ENCODE results near the gene GJA3.

GJA3 gene

DNA sequence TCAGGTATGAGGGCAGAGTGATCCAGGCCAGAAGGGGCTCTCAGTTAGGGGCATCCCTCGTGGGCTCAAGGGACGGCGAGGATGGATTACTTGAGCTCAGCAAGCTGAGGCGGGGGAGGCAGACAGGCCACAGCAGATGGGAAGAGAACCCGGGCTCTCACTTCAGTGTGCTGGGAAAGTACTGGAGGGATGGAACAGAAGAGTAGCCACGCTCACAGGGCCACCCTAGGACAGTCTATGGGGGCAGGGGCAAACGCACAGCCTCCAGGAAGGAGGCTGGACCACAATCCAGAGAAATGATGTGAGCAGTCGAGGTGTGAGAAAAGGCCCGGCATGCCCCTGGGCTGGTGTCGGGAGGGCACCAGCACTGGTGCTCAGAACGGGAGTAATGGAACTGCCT lies 9.2 kb downstream of the GJA3 start:
- no peak overlapping the region for H3K27ac ChIP-seq
- TF ChIP-seq, protein P1, sequence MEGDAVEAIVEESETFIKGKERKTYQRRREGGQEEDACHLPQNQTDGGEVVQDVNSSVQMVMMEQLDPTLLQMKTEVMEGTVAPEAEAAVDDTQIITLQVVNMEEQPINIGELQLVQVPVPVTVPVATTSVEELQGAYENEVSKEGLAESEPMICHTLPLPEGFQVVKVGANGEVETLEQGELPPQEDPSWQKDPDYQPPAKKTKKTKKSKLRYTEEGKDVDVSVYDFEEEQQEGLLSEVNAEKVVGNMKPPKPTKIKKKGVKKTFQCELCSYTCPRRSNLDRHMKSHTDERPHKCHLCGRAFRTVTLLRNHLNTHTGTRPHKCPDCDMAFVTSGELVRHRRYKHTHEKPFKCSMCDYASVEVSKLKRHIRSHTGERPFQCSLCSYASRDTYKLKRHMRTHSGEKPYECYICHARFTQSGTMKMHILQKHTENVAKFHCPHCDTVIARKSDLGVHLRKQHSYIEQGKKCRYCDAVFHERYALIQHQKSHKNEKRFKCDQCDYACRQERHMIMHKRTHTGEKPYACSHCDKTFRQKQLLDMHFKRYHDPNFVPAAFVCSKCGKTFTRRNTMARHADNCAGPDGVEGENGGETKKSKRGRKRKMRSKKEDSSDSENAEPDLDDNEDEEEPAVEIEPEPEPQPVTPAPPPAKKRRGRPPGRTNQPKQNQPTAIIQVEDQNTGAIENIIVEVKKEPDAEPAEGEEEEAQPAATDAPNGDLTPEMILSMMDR (IDR thresholded peaks at IDR 0.05) = no peak
- no peaks in the 10 kb centered on the region for H3K36me3 ChIP-seq
- peaks cover 82% of the 10 kb centered on the region for H3K27me3 ChIP-seq
- no peaks in the 10 kb centered on the region for H3K4me1 ChIP-seq (ENCODE audit: control insufficient read depth in 1 of 2, insufficient read depth in 1 of 2, low read depth in 1 of 2, low read length in 1 of 2)
- no peak overlapping the region for H3K4me3 ChIP-seq (ENCODE audit: low read depth in 1 of 2, low read length in 1 of 2)
- no peaks in the 10 kb centered on the region for H3K9me3 ChIP-seq

DNA sequence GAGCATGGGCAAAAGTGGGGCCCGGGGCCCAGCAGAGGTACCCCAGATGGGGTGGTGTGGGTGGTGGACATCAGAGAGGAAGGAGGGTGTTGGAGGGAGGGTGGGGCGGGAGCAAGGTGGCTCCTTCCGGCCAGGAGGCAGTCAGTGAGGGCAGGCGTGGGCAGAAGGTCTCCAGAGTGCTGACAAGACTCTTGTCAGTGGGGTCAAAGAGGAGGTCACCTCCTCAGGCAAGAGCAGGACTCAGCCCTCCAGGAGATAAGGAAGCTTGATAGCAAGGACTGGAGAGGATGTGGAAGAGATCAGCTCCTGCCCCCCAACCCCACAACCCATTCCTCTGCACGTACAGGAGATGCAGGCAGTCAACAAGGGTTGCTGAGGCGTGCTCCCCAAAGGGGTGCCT lies 9.8 kb downstream of the GJA3 start:
- TF ChIP-seq, protein P1 (IDR thresholded peaks at IDR 0.05) = no peak
- Histone ChIP-seq H3K4me3 (ENCODE audit: low read depth in 1 of 2, low read length in 1 of 2) (no peak overlapping the region), H3K9me3 (no peaks in the 10 kb centered on the region), H3K36me3 (no peaks in the 10 kb centered on the region), H3K27me3 (peaks cover 82% of the 10 kb centered on the region), H3K27ac (no peak overlapping the region), H3K4me1 (ENCODE audit: control insufficient read depth in 1 of 2, insufficient read depth in 1 of 2, low read depth in 1 of 2, low read length in 1 of 2) (no peaks in the 10 kb centered on the region)

DNA sequence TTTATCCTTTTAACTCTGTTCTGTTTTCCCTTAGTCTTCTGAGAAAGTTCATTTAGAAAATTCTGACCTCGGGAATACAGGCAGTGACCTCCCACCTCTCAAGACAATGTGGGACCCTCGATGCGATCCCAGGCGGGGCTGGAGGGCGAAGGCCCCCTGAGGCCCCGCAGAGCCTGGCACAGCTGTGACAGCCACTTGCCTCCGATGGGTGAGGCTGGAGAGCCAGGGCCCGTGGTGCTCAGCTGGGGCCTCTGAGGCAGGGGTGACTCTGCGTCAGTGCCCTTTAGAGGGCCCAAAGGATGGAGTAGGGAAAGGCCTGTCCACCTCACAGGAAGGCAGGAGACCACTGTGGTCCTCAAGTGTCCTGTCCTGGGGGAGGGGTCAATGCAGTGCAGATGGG lies 10.3 kb downstream of the GJA3 start:
- TF ChIP-seq, protein P1 (IDR thresholded peaks at IDR 0.05) = no peak
- no peaks in the 10 kb centered on the region for H3K36me3 ChIP-seq
- peaks cover 82% of the 10 kb centered on the region for H3K27me3 ChIP-seq
- H3K4me1 ChIP-seq (ENCODE audit: control insufficient read depth in 1 of 2, insufficient read depth in 1 of 2, low read depth in 1 of 2, low read length in 1 of 2) = no peaks in the 10 kb centered on the region
- H3K4me3 ChIP-seq (ENCODE audit: low read depth in 1 of 2, low read length in 1 of 2) = no peak overlapping the region
- no peak overlapping the region for H3K27ac ChIP-seq
- no peaks in the 10 kb centered on the region for H3K9me3 ChIP-seq

DNA sequence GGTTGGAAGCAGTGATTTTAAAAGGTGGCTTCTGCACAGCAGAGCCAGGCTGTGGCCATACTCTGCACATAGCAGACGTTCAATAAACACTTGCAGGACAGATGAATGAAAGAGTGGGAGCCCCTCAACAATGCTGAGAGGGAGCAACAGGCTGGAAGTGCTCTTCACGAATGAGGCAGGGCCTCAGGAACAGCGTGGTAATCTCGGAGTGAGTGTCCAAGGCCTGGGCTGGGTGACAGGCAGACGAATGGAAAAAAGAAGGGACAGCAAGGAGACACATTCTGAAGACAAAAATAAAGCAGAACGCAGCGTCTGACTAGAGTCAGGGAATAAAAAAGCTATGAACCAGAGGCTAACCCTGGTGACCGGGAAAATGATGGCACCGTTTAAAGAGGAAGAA lies 11.1 kb downstream of the GJA3 start:
- H3K9me3 ChIP-seq = no peaks in the 10 kb centered on the region
- H3K36me3 ChIP-seq = no peaks in the 10 kb centered on the region
- no peaks in the 10 kb centered on the region for H3K4me1 ChIP-seq (ENCODE audit: control insufficient read depth in 1 of 2, insufficient read depth in 1 of 2, low read depth in 1 of 2, low read length in 1 of 2)
- TF ChIP-seq, protein P1 (IDR thresholded peaks at IDR 0.05) = no peak
- H3K27me3 ChIP-seq = peaks cover 80% of the 10 kb centered on the region
- H3K4me3 ChIP-seq (ENCODE audit: low read depth in 1 of 2, low read length in 1 of 2) = no peak overlapping the region
- no peak overlapping the region for H3K27ac ChIP-seq

DNA sequence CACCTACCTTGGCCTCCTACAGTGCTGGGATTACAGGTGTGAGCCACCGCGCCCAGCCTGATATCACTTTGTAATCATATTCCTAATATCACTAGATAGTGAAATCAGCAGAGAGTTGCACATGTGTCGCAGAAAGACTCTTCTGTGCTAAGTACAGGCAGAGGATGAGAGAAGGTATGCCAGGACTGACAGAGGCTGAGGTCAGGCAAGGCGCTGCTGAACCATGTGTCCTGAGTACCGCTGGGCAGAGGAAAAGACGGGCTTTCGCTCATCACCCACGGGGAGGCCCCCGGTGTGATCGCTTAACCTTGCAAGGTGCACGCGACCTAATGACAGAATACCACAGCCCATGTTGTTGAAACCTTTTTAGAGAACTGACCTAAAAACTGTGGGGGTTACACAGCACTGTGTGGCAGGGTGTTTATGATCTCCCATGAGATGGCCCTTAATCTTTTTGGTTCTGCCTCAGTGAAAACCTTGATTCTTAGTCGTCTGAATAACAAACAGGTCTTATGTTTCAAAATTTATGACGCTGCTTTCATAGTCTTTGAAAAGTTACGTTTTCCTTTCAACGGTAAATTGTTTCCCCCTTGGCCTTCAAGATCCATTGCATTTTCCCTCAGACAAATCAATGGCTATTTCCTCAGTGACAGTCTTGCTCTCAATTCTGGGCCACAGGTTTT lies 12.2 kb downstream of the GJA3 start:
- Histone ChIP-seq H3K27me3 (peaks cover 81% of the 10 kb centered on the region), H3K9me3 (no peaks in the 10 kb centered on the region), H3K27ac (no peak overlapping the region), H3K4me3 (ENCODE audit: low read depth in 1 of 2, low read length in 1 of 2) (no peak overlapping the region), H3K36me3 (no peaks in the 10 kb centered on the region), H3K4me1 (ENCODE audit: control insufficient read depth in 1 of 2, insufficient read depth in 1 of 2, low read depth in 1 of 2, low read length in 1 of 2) (no peaks in the 10 kb centered on the region)
- TF ChIP-seq, protein P1 (IDR thresholded peaks at IDR 0.05) = no peak

All from neutrophil (primary cell).